NCI-H2171 (cell line): ENCODE measurements around the gene ZNF440.
"Not testable (repeated sequence)": the region's sequence is repeated elsewhere in the genome, so short reads cannot be mapped to it uniquely, and the experiment has no call there.

Source experiments
- DNase-seq: peaks from one replicate; lab custom pipeline; 2025; lab: John Stamatoyannopoulos, UW

The ZNF440 gene

DNA sequence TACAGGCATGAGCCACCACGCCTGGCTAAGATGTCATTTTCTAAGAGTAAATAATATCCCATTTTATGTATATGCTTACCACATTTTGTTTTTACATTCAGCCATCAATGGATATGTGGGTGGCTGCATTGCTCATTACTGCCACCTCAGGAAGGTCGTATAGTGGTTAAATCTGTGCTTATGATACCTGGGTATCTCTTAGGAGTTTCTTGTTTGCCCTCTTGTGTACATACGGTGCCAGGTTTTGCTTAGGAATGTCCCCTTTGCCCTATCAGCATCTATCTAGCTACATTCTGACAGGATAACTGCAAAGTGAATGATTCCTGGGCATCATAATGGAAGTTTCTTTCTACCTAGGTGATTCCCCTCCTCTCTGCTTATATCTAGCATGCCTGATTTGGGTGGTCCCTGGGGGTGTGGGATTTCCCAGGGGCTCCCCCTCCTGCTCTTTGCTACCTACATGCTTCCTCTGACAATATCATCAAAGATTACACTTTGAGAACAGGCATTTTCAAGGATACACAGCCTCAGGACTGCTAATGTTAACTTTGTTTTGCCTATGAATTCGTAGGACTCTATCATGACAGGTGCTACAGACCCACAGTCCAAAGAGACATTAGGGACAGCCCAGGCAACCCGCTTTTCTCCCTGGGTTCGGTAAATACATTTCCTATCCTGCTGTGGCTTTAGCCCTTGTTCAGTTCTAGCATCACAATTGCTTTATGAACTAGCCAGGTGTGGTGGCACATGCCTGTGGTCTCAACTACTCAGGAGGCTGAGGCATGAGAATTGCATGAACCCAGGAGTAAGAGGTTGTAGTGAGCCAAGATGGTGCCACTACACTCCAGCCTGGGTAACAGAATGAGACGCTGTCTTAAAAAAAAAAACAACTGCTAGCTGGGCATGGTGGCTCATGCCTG lies 15.1 kb downstream of the ZNF440 start:
- not testable (repeated sequence) for DNase-seq

DNA sequence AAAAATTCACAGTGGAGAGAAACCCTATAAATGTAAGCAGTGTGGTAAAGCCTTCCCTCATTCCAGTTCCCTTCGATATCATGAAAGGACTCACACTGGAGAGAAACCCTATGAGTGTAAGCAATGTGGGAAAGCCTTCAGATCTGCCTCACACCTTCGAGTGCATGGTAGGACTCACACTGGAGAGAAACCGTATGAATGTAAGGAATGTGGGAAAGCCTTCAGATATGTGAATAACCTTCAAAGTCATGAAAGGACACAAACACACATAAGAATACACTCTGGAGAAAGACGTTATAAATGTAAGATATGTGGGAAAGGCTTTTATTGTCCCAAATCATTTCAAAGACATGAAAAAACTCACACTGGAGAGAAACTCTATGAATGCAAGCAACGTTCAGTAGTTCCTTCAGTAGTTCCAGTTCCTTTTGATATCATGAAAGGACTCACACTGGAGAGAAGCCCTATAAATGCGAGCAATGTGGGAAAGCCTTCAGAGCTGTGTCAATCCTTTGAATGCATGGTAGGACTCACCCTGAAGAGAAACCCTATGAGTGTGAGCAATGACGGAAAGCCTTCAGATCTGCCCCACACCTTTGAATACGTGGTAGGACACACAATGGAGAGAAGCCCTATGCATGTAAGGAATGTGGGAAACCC lies 18.3 kb downstream of the ZNF440 start:
- DNase-seq: no peak

DNA sequence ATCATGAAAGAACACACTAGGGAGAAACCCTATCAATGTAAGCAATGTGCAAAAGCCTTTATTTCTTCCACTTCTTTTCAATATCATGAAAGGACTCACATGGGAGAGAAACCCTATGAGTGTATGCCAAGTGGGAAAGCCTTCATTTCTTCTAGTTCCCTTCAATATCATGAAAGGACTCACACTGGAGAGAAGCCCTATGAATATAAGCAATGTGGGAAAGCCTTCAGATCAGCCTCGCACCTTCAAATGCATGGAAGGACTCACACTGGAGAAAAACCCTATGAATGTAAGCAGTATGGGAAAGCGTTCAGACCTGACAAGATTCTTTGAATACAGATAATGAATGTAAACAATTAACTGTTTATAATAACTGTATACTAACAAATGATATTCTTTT lies 19.5 kb downstream of the ZNF440 start:
- DNase-seq: no peak

DNA sequence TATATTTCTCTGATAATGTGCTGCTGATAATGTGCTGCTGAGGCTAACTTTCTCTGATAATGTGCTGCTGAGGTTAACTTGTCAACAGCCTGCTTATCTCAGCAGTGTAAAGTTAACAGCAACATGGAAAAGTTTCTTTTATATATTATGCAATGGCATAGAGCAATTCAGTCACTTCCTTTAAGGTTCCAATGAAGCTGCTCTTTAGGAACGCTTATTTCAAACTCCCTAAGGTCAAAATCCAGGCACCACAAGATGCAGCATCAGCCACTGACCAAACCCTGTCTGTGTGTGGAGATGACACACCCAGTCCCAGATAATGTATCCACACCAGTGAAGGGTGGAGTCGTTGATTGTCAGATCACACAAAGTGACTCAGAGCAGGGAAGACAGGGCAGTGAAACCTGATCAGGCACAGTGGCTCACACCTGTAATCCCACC lies 21.6 kb downstream of the ZNF440 start:
- not testable (repeated sequence) for DNase-seq

DNA sequence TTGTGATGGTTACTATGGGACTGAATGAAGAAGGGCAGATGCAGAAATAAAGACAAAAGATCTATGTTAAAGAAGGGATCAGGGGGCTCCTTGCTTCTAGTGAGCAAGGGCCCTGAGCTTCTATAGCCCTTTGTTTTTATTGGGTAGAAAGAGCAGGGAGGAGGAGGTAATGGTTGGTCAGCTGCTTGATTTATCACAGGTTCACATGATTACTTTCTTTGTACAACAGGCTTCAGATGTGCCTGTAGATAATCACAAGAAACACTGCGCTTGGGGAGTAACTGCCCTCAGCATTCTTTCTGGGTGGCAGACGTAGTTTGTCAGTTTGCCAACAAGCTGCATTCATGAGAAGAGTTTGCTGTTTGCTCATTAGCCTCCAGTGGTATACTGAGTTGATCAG lies 29.6 kb downstream of the ZNF440 start:
- no peak for DNase-seq

DNA sequence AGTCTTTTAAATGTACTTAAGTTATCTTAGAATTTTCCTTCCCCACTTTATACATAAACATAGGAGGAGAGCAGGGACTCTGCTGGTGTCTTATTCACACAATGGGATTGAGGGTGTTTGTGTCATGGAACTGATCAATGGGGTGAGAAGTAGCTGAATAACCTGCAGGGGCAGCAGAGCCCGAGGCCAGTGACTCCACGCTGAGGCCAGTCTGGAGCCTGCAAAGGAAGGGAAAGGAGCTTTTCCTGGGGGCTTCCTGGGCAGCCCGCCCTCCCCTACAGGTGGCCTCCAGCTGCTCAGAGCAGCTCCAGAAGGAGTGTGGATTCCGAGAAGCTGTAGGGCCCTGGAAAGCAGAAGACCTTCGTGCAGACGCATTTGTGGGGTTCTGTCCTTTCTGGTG lies 33.5 kb downstream of the ZNF440 start:
- not testable (repeated sequence) for DNase-seq

DNA sequence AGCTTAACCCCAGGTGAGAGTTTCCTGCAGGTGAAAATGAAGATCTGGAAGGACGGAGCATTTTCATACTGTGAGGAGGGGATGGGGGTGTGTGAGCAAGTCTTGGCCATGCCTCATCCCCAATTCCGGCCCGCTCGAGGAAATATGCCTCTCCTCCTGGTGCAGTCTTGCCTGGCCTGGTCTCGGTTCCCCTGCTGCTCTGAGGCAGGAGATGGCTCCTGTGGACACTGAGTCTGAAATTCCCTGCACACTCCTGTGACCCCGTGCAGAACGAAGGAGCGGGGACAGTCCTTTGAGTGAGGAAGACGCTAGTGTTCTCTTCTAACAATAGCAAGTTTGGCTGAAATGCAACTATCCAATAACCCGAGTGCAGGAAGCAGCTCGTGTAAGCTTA lies 34.1 kb downstream of the ZNF440 start:
- DNase-seq: no peak

DNA sequence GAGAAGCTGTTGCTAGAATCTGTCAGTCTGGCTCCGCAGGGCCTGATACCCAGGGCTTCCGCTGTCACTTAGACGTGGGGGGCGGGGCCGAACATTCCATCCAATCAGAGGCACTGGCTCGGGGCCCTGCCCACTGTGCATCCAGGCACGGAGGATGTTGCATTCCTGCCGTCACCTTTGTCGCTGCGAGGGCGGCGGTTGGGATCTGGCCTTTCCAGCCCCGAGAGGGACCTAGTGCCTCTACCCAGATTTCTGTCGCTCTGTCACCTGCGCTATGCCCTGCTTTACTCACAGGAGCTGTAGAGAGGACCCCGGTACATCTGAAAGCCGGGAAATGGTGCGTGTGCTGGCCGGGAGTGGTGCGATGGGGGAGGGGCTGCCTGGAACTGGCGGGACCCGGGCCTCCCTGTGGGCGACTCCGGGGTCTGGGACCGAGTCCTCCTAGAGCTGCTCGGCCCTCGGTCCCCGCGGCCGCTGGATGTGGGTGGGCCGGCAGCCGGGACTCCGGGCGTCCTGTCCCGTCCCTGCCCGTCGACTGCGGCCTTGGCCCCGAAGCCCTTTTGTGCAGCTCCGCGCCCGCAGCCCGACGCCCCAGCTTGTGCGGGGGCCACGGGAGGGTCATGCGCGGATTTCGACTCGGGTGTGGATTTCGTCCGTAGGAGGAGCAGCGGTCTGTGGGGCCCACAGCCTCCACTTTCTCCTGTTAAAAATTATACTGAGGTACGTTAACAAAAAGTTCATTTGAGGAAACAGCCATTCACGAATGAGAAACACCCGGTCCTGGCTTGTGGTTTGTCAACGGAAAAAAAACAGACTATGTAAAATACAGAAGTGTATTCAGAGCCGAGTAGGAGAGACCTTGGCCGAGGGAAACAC lies 34.8 kb downstream of the ZNF440 start, which contains the start of gene ZNF439:
Gene ZNF439, plus strand, starts transcription at position 133 of the 876 bp plus-strand sequence. Its CDS starts 142 bp downstream, at position 275.
- DNase-seq: peak; percentile 2

DNA sequence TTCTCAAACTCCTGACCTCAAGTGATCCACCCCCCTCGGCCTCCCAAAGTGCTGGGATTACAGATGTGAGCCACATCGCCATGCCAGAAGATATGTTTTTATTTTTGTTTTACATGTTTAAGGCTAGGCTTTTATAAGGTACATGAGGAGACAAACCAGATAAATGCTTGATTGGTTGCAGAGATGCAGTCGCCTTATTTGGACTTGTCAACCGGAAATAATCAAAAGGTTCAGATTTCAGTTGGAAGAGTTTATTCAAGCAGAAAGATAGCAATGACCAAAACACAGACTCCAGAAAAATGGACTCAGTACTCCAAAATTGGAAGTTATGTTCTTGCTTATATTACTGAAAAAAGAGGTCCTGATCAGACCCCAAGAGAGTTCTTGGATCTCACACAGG lies 36.2 kb downstream of the ZNF440 start:
- DNase-seq: not testable (repeated sequence)

DNA sequence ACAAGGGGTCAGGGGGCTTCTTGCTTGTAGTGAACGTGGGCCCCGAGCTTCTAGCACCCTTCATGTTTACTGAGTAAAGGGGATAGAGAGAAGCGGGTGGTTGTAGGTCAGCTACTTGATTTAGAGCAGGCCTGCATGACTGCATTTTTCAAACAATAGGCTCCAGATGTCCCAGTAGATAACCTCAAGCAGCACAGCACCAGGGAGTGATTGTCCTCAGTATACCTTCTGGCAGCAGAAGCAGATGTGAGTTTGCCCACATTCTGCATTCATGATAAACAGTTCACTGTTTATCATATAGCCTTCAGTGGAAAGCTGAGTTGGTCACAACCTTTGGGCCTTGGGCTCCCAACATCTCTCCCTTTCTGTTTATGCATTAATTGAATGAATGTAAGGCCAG lies 39.3 kb downstream of the ZNF440 start:
- no peak for DNase-seq

DNA sequence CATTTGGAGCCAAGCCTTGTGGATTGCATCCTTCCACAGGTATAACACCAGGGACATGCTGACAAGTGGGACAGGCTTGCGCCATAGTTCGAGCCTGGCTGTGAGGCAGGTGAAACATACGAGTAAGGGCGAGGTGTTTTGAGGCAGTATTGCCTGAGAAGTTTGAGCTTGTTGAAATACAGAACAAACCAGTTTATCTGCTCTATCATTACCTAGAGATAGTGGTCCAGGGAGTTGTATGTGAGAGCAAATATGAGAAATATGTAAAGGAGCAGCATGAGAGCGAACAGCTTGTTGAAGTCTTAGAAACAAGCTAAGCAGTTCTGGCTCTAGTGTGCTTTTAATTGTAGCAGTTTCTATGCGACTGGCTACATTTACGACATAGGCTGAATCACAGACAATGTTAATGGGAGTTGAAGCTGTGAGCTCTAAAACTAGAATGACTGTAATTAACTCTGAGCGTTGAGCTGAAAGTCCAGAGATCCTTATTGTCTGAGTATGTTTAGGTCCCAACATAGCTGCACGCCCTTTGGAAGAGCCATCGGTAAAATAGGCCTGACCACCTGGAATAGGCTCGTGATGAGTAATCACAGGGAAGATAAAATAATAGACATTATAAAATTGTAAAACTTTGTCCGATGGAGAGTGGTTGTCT lies 42.6 kb downstream of the ZNF440 start:
- no peak for DNase-seq

DNA sequence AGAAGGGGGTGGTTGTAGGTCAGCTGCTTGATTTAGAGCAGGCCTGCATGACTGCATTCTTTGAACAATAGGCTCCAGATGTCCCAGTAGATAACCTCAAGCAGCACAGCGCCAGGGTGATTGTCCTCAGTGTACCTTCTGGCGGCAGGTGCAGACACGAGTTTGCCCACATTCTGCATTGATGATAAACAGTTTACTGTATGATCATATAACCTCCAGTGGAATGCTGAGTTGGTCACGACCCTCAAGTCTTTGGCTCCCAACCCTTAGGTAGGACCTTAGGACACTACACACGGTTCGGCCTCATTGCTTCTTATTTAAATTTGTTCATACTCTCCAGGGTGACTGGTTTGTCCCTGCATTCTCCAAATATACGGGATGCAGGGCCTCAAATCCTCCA lies 46.6 kb downstream of the ZNF440 start:
- no peak for DNase-seq

DNA sequence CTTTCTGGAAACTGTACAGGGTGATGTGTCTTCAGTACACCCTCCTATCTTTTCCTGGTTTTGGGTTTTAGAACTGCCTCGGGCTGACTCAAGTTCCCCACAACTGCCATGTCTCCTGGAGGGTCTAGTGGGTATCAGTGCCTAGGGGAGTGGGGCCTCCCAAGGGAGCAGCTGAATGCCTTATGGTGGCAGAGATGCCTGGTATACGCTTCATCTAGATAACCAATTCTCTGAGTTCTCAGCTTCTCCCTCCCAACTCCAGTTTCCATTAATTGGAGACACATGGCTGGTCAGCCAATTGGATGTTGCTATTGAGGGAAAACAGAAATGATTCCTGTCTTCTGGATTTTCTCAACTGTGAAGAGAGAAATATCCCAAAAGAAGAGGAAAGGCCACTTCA lies 47.2 kb downstream of the ZNF440 start:
- DNase-seq: no peak

DNA sequence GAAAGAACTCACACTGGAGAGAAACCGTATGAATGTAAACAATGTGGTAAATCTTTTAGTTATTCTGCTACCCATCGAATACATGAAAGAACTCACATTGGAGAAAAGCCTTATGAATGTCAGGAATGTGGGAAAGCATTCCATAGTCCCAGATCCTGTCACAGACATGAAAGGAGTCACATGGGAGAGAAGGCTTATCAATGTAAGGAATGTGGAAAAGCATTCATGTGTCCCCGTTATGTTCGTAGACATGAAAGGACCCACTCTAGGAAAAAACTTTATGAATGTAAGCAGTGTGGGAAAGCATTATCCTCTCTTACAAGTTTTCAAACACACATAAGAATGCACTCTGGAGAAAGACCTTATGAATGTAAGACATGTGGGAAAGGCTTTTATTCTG lies 53.7 kb downstream of the ZNF440 start:
- not testable (repeated sequence) for DNase-seq

DNA sequence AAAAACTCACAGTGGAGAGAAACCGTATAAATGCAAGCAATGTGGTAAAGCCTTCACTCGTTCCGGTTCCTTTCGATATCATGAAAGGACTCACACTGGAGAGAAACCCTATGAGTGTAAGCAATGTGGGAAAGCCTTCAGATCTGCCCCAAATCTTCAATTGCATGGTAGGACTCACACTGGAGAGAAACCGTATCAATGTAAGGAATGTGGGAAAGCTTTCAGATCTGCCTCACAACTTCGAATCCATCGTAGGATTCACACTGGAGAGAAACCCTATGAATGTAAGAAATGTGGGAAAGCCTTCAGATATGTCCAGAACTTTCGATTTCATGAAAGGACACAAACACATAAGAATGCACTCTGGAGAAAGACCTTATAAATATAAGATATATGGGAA lies 54.1 kb downstream of the ZNF440 start:
- no peak for DNase-seq

DNA sequence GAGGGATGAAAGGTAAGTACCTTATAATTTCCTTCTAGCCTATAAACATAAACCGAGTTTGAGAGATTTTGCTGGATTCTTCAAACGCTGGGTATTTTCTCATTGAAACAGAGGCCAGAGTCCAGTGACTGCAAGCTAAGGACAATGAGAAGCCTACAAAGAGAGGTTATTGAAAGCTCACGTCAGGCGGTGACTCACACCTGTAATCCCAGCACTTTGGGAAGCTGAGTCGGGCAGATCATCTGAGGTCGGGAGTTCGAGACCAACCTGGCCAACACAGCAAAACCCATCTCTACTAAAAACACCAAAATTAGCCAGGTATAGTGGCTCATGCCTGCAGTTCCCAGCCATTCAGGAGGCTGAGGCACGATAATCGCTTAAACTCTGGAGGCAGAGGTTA lies 58.6 kb downstream of the ZNF440 start:
- DNase-seq: no peak

DNA sequence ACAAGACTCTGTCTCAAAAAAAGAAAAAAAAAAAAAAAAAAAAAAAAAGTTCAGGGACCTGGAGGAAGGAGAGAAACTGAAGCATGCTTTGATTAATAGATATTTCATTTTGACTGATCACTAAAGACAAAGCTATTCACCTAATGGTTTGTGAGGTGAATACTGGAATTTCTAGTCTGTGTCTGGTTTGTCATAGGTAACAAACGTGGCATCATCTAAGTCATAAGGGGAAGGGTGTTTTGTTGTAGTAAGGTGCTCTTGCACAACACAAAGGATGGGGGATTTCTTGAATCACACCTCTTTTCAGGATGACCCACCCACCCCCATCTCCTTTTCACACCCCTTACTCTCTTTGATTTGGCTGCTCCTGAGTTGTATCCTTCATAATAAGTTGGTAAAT lies 59.7 kb downstream of the ZNF440 start:
- DNase-seq: no peak

DNA sequence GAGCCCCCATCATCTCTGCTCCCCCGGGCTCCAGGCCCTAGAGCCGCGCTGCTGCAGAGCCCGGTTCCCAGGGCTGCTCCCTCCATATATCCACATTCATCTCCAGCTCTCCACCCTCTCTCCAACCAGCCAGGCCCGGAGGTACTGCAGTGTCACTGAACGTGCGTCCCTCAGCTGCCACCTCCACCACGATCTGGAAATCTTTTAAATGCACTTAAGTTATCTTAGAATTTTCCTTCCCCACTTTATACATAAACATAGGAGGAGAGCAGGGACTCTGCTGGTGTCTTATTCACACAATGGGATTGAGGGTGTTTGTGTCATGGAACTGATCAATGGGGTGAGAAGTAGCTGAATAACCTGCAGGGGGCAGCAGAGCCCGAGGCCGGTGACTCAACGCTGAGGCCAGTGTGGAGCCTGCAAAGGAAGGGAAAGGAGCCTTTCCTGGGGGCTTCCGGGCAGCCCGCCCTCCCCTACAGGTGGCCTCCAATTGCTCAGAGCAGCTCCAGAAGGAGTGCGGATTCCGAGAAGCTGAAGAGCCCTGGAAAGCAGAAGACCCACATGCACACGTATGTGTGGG lies 65.7 kb downstream of the ZNF440 start:
- DNase-seq: not testable (repeated sequence)

DNA sequence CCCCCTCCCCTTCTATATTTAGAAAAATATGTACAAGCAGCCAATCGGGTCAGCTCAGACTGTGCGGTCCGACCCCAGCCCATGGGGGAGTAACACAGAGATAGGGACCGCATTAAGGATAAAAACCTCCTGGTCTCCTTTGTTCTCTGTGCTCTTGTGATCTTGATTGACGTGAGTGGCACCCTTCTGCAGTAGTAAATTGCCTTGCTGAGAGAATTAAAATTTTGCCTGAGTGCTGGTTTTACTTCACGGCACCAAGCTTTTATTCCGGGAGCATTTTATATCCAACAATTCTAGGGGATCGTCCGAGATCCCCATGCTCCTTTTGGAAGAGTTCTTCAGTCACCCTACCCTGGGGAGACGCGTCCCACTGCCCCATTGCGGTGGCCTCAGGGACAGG lies 66.5 kb downstream of the ZNF440 start:
- DNase-seq: no peak

DNA sequence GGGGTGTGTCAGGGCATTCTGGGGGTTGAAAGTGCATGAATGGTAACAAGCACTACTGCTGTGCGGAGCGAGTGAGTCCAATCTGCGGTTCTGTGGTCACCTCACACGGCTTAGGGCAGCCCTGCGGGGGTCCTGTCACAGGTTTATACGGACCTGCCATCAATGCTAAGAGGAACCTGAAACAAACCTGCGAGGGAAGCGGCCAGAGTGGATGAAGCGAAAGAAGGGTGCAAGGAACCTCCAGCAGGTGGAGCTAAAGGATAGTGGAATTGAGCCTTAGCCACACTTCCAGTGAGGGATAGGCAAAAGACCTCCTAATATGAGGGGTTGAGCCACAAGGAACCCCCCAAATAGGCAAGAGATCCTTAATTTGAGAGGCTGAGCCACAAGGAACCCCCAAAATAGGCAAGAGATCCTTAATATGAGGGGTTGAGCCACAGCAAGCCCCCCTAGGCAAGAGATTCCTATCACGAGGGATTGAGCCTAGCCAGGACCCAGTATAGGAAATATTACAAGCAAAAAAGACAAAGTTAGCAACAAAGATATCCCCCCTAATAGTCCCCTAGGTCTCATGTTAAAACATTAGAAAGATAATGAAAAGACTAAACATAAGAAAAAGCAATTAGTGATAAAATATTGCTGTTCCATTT lies 67.2 kb downstream of the ZNF440 start:
- DNase-seq: peak; percentile 7

DNA sequence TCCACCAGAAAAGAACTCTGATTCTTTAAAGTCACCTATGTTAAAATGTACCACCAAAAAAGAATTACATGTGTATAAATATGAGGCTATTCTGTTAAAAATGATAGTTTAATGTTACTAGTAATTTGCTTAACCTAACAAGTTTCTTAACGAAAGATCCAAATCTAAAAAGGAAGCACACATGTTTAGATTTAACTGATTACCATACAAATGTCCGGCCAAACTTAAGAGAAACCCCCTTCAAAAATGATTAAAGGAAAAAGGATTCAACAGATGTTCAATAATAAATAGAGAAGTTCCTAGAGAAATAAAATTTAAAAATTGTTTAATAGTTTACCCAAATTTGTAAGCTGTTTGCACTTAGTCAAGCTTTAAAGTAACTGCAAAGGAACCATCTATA lies 68.5 kb downstream of the ZNF440 start:
- DNase-seq: no peak
